SK-N-SH treated with all-trans-retinoic acid at 6 μM for 48 hours (cell line): ENCODE results near the gene LUC7L3.

Source experiments
- ATAC-seq: fragments of 200-7000 bp; cut with Tn5 transposase; 3 replicates; pipeline ENCODE4 v1.9.1; 2020; ENCODE audit warnings: mild to moderate bottlenecking, moderate library complexity
- ARNTL ChIP-seq: fragments of 450-650 bp; formaldehyde crosslinking; IDR thresholded peaks from 2 replicates; pipeline ENCODE4 v1.5.0; 2020; ENCODE audit warnings: low read depth, mild to moderate bottlenecking, moderate library complexity, borderline replicate concordance
- BACH2 ChIP-seq: fragments of 250-450 bp; sonication (Bioruptor Pico); IDR thresholded peaks from 2 replicates; pipeline ENCODE4 v1.9.0; 2021; ENCODE audit warnings: mild to moderate bottlenecking, borderline replicate concordance
- CREB5 ChIP-seq: fragments of 250-450 bp; sonication (Bioruptor Pico); IDR thresholded peaks from 2 replicates; pipeline ENCODE4 v1.5.1; 2020; ENCODE audit warnings: low read depth, mild to moderate bottlenecking, moderate library complexity
- CSDC2 ChIP-seq: fragments of 250-450 bp; sonication (Bioruptor Pico); IDR thresholded peaks from 2 replicates; pipeline ENCODE4 v1.5.0; 2020; ENCODE audit warnings: mild to moderate bottlenecking, moderate library complexity
- CSRNP3 ChIP-seq: fragments of 250-450 bp; sonication (Bioruptor Pico); IDR thresholded peaks from 2 replicates; pipeline ENCODE4 v1.5.1; 2021; ENCODE audit warnings: mild to moderate bottlenecking, moderate library complexity
- ESRRG ChIP-seq: fragments of 250-450 bp; sonication (Bioruptor Pico); IDR thresholded peaks from 2 replicates; pipeline ENCODE4 v1.6.1; 2021; ENCODE audit warnings: mild to moderate bottlenecking
- GLIS3 ChIP-seq: fragments of 250-450 bp; sonication (Bioruptor Pico); IDR thresholded peaks from 2 replicates; pipeline ENCODE4 v1.5.0; 2020; ENCODE audit warnings: mild to moderate bottlenecking, moderate library complexity
- ISL1 ChIP-seq: fragments of 250-450 bp; sonication (Bioruptor Pico); IDR thresholded peaks from 2 replicates; pipeline ENCODE4 v2.1.2; 2022; ENCODE audit warnings: mild to moderate bottlenecking, moderate library complexity
- OSR1 ChIP-seq: fragments of 250-450 bp; sonication (Bioruptor Pico); IDR thresholded peaks from 2 replicates; pipeline ENCODE4 v1.8.0; 2022; ENCODE audit warnings: moderate library complexity, mild to moderate bottlenecking, inconsistent platforms
- PPARA ChIP-seq: fragments of 250-450 bp; sonication (Bioruptor Pico); IDR thresholded peaks from 2 replicates; pipeline ENCODE4 v1.5.0; 2020; ENCODE audit warnings: mild to moderate bottlenecking, borderline replicate concordance
- RARB ChIP-seq: fragments of 250-450 bp; sonication (Bioruptor Pico); IDR thresholded peaks from 2 replicates; pipeline ENCODE4 v1.8.0; 2021; ENCODE audit warnings: mild to moderate bottlenecking, moderate library complexity
- SNAI2 ChIP-seq: fragments of 250-450 bp; sonication (Bioruptor Pico); IDR thresholded peaks from 2 replicates; pipeline ENCODE4 v1.5.0; 2020; ENCODE audit warnings: mild to moderate bottlenecking, moderate library complexity
- TCF4 ChIP-seq: fragments of 250-450 bp; sonication (Bioruptor Pico); IDR thresholded peaks from 2 replicates; pipeline ENCODE4 v1.8.0; 2021; ENCODE audit warnings: mild to moderate bottlenecking, moderate library complexity, borderline replicate concordance
- TOX ChIP-seq: fragments of 250-450 bp; sonication (Bioruptor Pico); IDR thresholded peaks from 2 replicates; pipeline ENCODE4 v1.8.0; 2021; ENCODE audit warnings: mild to moderate bottlenecking, moderate library complexity, borderline replicate concordance
- ZC3H10 ChIP-seq: fragments of 250-450 bp; sonication (Bioruptor Pico); IDR thresholded peaks from 2 replicates; pipeline ENCODE4 v1.5.1; 2021; ENCODE audit warnings: mild to moderate bottlenecking, moderate library complexity
- ZFP3 ChIP-seq: fragments of 250-450 bp; sonication (Bioruptor Pico); IDR thresholded peaks from 2 replicates; pipeline ENCODE4 v1.5.0; 2020; ENCODE audit warnings: mild to moderate bottlenecking, moderate library complexity
- ZFP30 ChIP-seq: fragments of 450-650 bp; formaldehyde crosslinking; IDR thresholded peaks from 2 replicates; pipeline ENCODE4 v1.5.0; 2022; ENCODE audit warnings: mild to moderate bottlenecking, moderate library complexity
- ZNF565 ChIP-seq: fragments of 450-650 bp; formaldehyde crosslinking; conservative IDR thresholded peaks from 2 replicates; pipeline ENCODE4 v1.5.0; 2020; ENCODE audit warnings: low read depth, mild to moderate bottlenecking, moderate library complexity
- ZNF70 ChIP-seq: fragments of 450-650 bp; formaldehyde crosslinking; IDR thresholded peaks from 2 replicates; pipeline ENCODE4 v1.5.0; 2020; ENCODE audit warnings: mild to moderate bottlenecking, moderate library complexity
- ZNF8 ChIP-seq: fragments of 450-650 bp; formaldehyde crosslinking; IDR thresholded peaks from 2 replicates; pipeline ENCODE4 v1.5.0; 2020; ENCODE audit warnings: mild to moderate bottlenecking, moderate library complexity
- TF ChIP-seq, protein P1 (sequence below): fragments of 250-450 bp; sonication (Bioruptor Pico); IDR thresholded peaks from 2 replicates; pipeline ENCODE4 v1.8.0; 2020; ENCODE audit warnings: mild to moderate bottlenecking, moderate library complexity, borderline replicate concordance
- TF ChIP-seq, protein P2 (sequence below): fragments of 250-450 bp; sonication (Bioruptor Pico); IDR thresholded peaks from 2 replicates; pipeline ENCODE4 v1.8.0; 2021; ENCODE audit warnings: low read depth, mild to moderate bottlenecking, moderate library complexity, borderline replicate concordance
- TF ChIP-seq, protein P3 (sequence below): fragments of 250-450 bp; sonication (Bioruptor Pico); IDR thresholded peaks from 2 replicates; pipeline ENCODE4 v1.5.0; 2020; ENCODE audit warnings: mild to moderate bottlenecking, moderate library complexity

Gene LUC7L3

DNA sequence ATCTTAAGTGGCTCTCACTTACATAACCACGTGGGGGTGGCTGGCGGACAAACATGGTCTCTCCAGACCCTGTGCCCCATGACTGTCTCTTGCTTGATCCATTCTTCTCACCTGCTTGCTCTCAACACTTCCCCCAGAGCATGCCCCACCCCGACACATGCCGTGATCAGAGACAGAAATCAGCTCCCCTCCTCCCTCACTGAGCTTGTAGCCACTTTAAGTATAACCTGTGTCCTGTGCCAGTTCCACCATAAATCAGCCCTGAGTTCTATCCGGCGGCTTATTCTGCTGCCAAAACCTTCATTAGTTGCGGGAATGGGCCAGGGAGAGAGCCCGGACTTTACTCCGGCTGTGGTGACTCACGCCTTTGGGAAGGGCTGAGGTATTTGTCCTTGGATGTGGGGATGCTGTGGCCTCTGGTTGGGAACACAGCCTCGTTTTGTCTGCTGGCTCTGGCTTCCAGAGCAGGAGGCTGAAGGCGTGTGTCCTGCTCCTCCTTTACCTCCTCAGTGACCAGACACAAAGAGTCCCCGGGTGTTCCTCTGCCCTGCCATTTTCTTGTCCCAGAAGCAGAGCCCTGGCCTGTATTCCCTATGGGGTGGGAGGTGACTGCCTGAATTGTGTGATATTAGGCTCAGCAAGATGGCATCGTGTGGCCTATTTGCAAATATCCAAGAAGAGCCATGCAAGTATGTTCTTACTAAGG lies 32.8 kb upstream of the LUC7L3 start:
- peak; percentile 84 for ATAC-seq
- 0 out of 2 replicates have a peak, but pooled peaks have one; percentile 52 for TF ChIP-seq RARB (CRISPR knock-in tag)
- peak; percentile 69; the same call in 1 of the 2 replicates for TF ChIP-seq ZFP3 (CRISPR knock-in tag)
- TF ChIP-seq ZNF70 (CRISPR knock-in tag), result no peak
- TF ChIP-seq ARNTL, result no peak
- TF ChIP-seq CSDC2, result peak; percentile 28; the same call in 1 of the 2 replicates
- TF ChIP-seq, protein P1, sequence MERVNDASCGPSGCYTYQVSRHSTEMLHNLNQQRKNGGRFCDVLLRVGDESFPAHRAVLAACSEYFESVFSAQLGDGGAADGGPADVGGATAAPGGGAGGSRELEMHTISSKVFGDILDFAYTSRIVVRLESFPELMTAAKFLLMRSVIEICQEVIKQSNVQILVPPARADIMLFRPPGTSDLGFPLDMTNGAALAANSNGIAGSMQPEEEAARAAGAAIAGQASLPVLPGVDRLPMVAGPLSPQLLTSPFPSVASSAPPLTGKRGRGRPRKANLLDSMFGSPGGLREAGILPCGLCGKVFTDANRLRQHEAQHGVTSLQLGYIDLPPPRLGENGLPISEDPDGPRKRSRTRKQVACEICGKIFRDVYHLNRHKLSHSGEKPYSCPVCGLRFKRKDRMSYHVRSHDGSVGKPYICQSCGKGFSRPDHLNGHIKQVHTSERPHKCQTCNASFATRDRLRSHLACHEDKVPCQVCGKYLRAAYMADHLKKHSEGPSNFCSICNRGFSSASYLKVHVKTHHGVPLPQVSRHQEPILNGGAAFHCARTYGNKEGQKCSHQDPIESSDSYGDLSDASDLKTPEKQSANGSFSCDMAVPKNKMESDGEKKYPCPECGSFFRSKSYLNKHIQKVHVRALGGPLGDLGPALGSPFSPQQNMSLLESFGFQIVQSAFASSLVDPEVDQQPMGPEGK (CRISPR knock-in tag), result peak; percentile 89
- TF ChIP-seq, protein P2, sequence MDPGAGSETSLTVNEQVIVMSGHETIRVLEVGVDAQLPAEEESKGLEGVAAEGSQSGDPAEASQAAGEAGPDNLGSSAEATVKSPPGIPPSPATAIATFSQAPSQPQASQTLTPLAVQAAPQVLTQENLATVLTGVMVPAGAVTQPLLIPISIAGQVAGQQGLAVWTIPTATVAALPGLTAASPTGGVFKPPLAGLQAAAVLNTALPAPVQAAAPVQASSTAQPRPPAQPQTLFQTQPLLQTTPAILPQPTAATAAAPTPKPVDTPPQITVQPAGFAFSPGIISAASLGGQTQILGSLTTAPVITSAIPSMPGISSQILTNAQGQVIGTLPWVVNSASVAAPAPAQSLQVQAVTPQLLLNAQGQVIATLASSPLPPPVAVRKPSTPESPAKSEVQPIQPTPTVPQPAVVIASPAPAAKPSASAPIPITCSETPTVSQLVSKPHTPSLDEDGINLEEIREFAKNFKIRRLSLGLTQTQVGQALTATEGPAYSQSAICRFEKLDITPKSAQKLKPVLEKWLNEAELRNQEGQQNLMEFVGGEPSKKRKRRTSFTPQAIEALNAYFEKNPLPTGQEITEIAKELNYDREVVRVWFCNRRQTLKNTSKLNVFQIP (CRISPR knock-in tag), result peak; percentile 90
- no peak for TF ChIP-seq CSRNP3 (CRISPR knock-in tag)
- TF ChIP-seq ZNF565 (CRISPR knock-in tag), result no peak; the same call in 1 of the 2 replicates
- no peak for TF ChIP-seq ZNF8 (CRISPR knock-in tag)
- no peak; the same call in 1 of the 2 replicates for TF ChIP-seq GLIS3
- no peak for TF ChIP-seq ESRRG (CRISPR knock-in tag)
- TF ChIP-seq TOX, result peak; percentile 54; the same call in 1 of the 2 replicates
- TF ChIP-seq ZFP30 (CRISPR knock-in tag), result no peak
- TF ChIP-seq, protein P3, sequence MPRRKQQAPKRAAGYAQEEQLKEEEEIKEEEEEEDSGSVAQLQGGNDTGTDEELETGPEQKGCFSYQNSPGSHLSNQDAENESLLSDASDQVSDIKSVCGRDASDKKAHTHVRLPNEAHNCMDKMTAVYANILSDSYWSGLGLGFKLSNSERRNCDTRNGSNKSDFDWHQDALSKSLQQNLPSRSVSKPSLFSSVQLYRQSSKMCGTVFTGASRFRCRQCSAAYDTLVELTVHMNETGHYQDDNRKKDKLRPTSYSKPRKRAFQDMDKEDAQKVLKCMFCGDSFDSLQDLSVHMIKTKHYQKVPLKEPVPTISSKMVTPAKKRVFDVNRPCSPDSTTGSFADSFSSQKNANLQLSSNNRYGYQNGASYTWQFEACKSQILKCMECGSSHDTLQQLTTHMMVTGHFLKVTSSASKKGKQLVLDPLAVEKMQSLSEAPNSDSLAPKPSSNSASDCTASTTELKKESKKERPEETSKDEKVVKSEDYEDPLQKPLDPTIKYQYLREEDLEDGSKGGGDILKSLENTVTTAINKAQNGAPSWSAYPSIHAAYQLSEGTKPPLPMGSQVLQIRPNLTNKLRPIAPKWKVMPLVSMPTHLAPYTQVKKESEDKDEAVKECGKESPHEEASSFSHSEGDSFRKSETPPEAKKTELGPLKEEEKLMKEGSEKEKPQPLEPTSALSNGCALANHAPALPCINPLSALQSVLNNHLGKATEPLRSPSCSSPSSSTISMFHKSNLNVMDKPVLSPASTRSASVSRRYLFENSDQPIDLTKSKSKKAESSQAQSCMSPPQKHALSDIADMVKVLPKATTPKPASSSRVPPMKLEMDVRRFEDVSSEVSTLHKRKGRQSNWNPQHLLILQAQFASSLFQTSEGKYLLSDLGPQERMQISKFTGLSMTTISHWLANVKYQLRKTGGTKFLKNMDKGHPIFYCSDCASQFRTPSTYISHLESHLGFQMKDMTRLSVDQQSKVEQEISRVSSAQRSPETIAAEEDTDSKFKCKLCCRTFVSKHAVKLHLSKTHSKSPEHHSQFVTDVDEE (CRISPR knock-in tag), result no peak
- peak; percentile 14; the same call in 1 of the 2 replicates for TF ChIP-seq SNAI2 (CRISPR knock-in tag)
- TF ChIP-seq PPARA (CRISPR knock-in tag), result no peak
- no peak for TF ChIP-seq CREB5 (CRISPR knock-in tag)
- peak; percentile 97 for TF ChIP-seq ISL1 (CRISPR knock-in tag)
- no peak for TF ChIP-seq TCF4 (CRISPR knock-in tag)
- no peak for TF ChIP-seq OSR1 (CRISPR knock-in tag)
- peak; percentile 80; the same call in 1 of the 2 replicates for TF ChIP-seq ZC3H10 (CRISPR knock-in tag)
- TF ChIP-seq BACH2 (CRISPR knock-in tag), result no peak
